NOMO-1 treated with DMSO at 0.1 percent for 48 hours (cell line): Measurements from ENCODE around the gene PIK3AP1.

Experiments
- DNase-seq: peaks from one replicate; lab custom pipeline; 2025; ENCODE audit not compliant: unreplicated experiment; lab: John Stamatoyannopoulos, UW

Gene PIK3AP1

GRCh38 chr10:96737307-96737902 is 17.1 kb upstream of the PIK3AP1 start:
- DNase-seq = peak; percentile 64

DNA sequence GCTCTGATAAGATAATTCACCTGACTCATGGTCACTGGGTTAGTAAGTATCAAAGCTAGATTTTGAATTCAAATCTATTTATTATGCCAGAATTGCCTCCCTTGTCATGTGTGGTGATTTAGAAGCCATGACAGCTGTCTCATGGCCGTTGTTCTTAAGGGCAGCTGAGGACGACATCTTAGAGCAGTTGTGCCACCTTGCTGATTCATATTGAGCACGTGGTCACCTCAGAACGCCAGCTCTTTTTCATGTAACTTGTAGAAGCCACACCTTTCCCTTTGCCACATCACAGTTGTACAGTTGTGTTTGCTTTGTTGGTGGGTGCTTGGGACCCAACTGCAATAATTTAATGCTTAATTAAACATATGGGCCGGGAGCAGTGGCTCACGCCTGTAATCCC is 4.3 kb upstream of the PIK3AP1 start:
- no peak for DNase-seq

GRCh38 chr10:96721207-96721572 is 876 bp upstream of the PIK3AP1 start:
- DNase-seq = no peak

DNA sequence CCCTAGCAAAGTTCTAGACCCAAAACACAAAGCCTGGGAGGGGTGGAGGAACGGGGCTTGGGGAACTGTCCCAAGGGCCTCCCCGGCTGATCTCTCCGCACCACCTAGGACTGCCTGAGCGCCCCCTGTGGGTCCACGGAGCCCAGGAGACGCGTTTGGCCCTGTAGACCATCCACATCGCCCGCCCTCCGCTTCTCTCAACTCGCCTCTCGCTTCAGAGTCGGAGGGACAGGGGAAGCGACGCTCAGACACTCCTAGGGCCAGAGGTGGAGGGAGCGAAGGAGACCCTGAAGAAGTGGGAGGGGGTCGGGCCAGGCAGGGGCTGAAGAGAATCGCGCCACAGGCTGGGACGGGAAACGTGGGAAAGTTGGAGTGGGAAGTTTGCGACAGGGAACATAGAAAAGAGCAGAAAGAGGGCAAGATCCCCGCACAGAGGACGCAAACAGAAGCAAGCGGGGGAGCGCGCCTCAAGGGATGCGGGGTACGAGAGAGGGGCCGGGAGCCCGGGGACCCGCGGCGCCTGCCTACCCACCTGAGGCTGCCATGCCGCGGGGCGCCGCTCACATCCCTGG is 378 bp downstream of the PIK3AP1 start:
- peak; percentile 82 for DNase-seq

GRCh38 chr10:96719200-96719599 is 1.1 kb downstream of the PIK3AP1 start:
- DNase-seq = no peak

GRCh38 chr10:96718304-96718990 is 1.9 kb downstream of the PIK3AP1 start:
- DNase-seq = no peak

DNA sequence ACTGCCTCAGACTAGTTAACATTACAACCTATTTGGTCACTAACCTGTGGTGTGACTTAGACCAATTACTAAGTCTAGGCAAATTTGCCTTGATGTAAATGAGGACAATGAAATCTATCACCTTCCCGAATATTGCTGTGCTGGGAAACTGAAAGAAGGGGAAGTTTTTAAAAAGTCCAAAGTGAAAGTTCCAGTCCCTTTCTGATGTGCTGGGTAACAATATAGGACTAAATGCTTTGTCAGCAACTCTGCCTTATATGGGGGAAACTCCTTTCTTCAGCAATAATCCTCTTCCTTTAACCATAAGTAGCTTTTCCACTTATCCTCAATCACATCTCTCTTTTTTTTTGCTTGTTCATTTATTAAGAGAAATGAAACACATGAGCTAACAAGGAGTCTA is 3.9 kb downstream of the PIK3AP1 start:
- DNase-seq = no peak

DNA sequence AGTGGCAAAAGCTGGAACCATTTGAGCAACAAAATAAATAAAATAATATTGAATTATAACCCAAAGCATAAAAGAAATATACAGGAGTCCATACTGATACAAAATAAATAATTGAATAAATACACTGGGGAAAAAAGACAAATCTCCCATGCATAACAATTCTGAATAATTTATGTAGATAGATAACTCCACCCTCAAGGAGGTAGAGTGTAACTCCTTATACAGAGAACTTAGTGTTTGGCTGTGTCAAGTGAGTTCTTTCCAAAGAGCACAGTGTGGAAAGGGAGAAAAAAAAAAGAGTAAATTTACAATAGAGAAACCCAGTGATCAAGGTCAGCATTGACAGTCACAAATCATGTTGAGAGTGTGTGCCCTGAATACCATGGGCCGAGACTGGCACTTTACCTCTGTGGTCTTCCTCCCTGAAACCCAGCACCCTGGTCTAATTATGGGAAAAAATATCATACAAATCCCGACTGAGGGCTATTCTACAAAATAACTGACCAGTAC is 5.5 kb downstream of the PIK3AP1 start:
- DNase-seq = no peak

GRCh38 chr10:96714031-96714590 is 6.2 kb downstream of the PIK3AP1 start:
- no peak for DNase-seq

- DNase-seq = no peak
These were observed 7.5 kb downstream of the PIK3AP1 start for GRCh38 chr10:96712662-96713271.

- DNase-seq = no peak
These were observed 9.1 kb downstream of the PIK3AP1 start for GRCh38 chr10:96711048-96711728.

GRCh38 chr10:96709525-96709924 is 10.8 kb downstream of the PIK3AP1 start:
- DNase-seq = no peak

DNA sequence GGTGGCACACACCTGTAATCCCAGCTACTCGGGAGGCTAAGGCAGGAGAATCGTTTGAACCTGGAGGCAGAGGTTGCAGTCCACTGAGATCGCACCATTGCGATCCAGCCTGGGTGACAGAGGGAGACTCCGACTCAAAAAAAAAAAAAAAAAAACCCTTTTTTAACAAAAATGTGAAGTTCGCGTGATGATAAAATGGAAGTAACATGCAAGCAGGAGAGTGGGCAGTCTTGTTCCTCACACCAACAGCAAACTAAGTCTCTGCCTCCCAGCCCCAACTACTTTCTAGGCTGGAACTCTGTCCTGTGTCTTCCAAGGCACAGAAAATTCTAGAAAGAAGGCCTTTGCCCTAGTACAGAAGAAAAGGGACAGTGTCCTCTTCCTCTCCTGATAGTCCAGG is 11.3 kb downstream of the PIK3AP1 start:
- no peak for DNase-seq

GRCh38 chr10:96708456-96708855 is 11.9 kb downstream of the PIK3AP1 start:
- peak; percentile 98 for DNase-seq

- no peak for DNase-seq
These were observed 13.9 kb downstream of the PIK3AP1 start for GRCh38 chr10:96706331-96706853.

GRCh38 chr10:96705134-96705533 is 15.2 kb downstream of the PIK3AP1 start:
- DNase-seq = no peak

GRCh38 chr10:96704563-96704962 is 15.8 kb downstream of the PIK3AP1 start:
- no peak for DNase-seq

DNA sequence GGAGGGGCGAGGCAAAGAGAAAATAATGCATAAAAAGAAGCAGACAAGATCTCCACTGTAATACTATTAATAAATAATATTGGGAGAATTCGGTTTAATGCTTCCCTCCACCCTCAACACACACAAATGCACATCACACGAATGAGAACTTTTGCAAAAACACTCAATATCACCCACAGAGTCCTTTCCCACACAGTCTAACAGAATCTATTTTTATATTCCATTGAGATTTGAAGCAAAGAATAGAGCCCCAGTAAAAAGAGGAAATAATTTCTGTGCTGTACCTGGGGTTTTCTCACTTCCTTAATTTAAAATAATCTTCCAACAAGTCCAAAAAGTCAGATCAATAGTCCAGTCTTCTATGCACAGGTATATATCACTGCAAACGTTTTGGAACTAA is 17.0 kb downstream of the PIK3AP1 start:
- peak; percentile 66 for DNase-seq

DNA sequence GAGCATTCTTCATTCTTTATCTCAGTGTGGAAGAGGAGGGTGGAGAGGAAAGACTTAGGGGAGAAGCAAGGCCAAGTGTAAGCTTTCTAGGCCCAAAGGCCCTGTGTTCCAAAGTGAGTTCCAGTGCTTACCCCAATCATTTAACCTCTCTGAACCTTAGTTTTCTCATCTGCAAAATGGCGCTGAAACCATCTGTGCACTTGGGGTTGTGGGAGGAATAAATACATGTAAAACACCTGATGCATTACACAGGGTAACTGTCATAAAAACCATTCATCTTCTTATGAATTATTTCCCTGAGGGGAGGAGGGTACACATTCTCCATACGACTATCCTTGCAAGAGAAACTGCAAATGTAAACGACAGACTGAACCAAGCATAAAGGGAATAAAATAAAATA is 19.0 kb downstream of the PIK3AP1 start:
- no peak for DNase-seq

- peak; percentile 72 for DNase-seq
These were observed 19.8 kb downstream of the PIK3AP1 start for GRCh38 chr10:96700374-96701099.
